Panc1 (cell line): ENCODE data around the gene ANO6. TPM values are rescaled to one million over a fixed set of nuclear protein-coding genes. Genes with fewer than 3 reads are reported as not detected.
A peak's percentile ranks its signal among the peaks of the same experiment; 100 is the strongest.

Experiments used
- ATAC-seq: fragments of 200-7000 bp; cut with Tn5 transposase; 2 replicates; pipeline ENCODE4 v1.9.1; 2020; ENCODE audit warnings: mild to moderate bottlenecking, moderate library complexity
- BruUV-seq: library from RNA; stranded (reverse); fragments of 400-500 nt; replicated peaks from 2 replicates; lab custom pipeline; 2021; lab: Mats Ljungman, UMichigan
- CTCF ChIA-PET: fragments of 300-600 bp; sonication (Branson Sonifier 250); formaldehyde crosslinking; loops from one replicate; lab custom pipeline; 2022; ENCODE audit warnings: antibody characterized with exemption; lab: Charles Lee
- POLR2A ChIA-PET: fragments of 300-600 bp; sonication (Branson Sonifier 250); formaldehyde crosslinking; loops from one replicate; lab custom pipeline; 2022; ENCODE audit warnings: antibody characterized with exemption; lab: Charles Lee
- DNase-seq: peaks from one replicate; pipeline ENCODE4 v3.0.0-alpha.2; 2010; ENCODE audit warnings: low read depth, low spot score
- H3K27ac ChIP-seq: 2 replicates; pipeline ENCODE4 v1.5.1; 2011; ENCODE audit warnings: mild to moderate bottlenecking, low read length, inconsistent platforms
- H3K27me3 ChIP-seq: fragments of 200-500 bp; sonication (Bioruptor generic); 2 replicates; pipeline ENCODE4 v1.6.0; 2014; ENCODE audit warnings: low read length, inconsistent platforms; ENCODE audit not compliant: control insufficient read depth, insufficient read depth
- H3K36me3 ChIP-seq: fragments of 200-500 bp; sonication (Bioruptor generic); 2 replicates; pipeline ENCODE4 v1.5.1; 2014; ENCODE audit warnings: inconsistent platforms, mild to moderate bottlenecking, low read length, moderate library complexity; ENCODE audit not compliant: control insufficient read depth, insufficient read depth
- H3K4me1 ChIP-seq: 2 replicates; pipeline ENCODE4 v1.5.1; 2011; ENCODE audit warnings: inconsistent platforms, mild to moderate bottlenecking, low read length, moderate library complexity; ENCODE audit not compliant: control insufficient read depth, insufficient read depth
- H3K4me3 ChIP-seq, 2 experiments: 2 replicates each; pipeline ENCODE4 v1.5.1; 2011 to 2012; ENCODE audit warnings: low read depth in 2 of 2, low read length in 2 of 2, mild to moderate bottlenecking in 2 of 2, inconsistent platforms in 1 of 2, moderate library complexity in 1 of 2
- H3K9me3 ChIP-seq: fragments of 200-500 bp; sonication (Bioruptor generic); 2 replicates; pipeline ENCODE4 v1.5.1; 2014; ENCODE audit warnings: low read depth, mild to moderate bottlenecking, inconsistent platforms, low read length, moderate library complexity; ENCODE audit not compliant: control insufficient read depth, insufficient read depth
- POLR2AphosphoS5 ChIP-seq: IDR thresholded peaks from 2 replicates; pipeline ENCODE4 v1.6.1; 2012; ENCODE audit warnings: mild to moderate bottlenecking, low read depth, low read length, moderate library complexity
- SIN3A ChIP-seq: IDR thresholded peaks from 2 replicates; pipeline ENCODE4 v1.6.1; 2012; ENCODE audit warnings: low read depth, mild to moderate bottlenecking, low read length, moderate library complexity, borderline replicate concordance; ENCODE audit not compliant: insufficient read depth
- TCF7L2 ChIP-seq: IDR thresholded peaks from 2 replicates; pipeline ENCODE4 v1.6.1; 2011; ENCODE audit warnings: mild to moderate bottlenecking, low read depth, low read length, inconsistent platforms
- in situ Hi-C: cut with HindIII; loops from 2 replicates; pipeline ENCODE4 v1.10.0; 2016; ENCODE audit warnings: low sequenced_read_pairs, low pct_unique_long_range_greater_than_20kb
- intact Hi-C: fragments of 100-400 bp; cut with micrococcal nuclease; formaldehyde crosslinking; loops from one replicate; pipeline ENCODE4 v1.10.0; 2022; ENCODE audit not compliant: unreplicated experiment
- total RNA-seq: library from RNA; stranded (reverse); gene quantifications from one replicate; pipeline ENCODE4 v1.2.1, GENCODE V29; 2021; ENCODE audit not compliant: unreplicated experiment
- TF ChIP-seq, protein P1 (sequence below), 2 experiments: IDR thresholded peaks; 2 replicates each; pipeline ENCODE4 v1.6.1; 2011 to 2012; ENCODE audit warnings: low read depth in 2 of 2, control low read depth in 1 of 2, low read length in 1 of 2, mild to moderate bottlenecking in 1 of 2, moderate library complexity in 1 of 2; ENCODE audit not compliant: insufficient read depth in 1 of 2
- TF ChIP-seq, protein P2 (sequence below): fragments of 450-650 bp; IDR thresholded peaks from 2 replicates; pipeline ENCODE4 v1.5.1; 2017; ENCODE audit warnings: mild to moderate bottlenecking

Gene ANO6
- total RNA-seq, 1 experiment from 2014 or later, result 120 TPM

DNA sequence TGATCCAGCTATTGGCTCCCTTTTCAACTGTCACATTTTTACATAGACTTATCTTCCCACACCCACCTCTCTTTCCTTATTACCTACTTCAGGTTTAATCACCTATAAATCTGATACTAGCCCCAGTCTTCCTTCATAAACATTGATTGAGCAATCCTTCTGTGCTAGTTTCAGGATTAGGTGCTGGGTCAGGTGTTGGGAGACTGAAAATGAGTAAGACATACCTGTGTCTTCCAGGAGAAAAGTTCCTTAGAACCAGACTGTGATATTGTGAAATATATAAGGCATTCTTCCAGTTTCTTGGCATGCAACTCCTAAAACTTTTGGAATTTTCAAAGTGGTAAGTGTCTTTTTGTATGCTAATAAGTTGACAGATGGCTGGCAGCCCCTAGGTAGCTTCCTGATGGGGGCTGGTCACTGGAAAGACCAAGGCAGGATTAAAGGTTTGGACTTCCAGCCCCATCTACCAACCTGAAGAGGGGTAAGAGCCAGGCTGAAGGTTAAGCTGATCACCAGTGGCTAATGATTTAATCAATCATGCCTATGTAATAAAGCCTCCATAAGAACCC is 4.6 kb downstream of the ANO6 start:
- ChIA-PET POLR2A (no interaction called here), CTCF (no interaction called here)
- Histone ChIP-seq H3K4me3 (no peak overlapping the region), H3K9me3 (no peaks in the 10 kb centered on the region), H3K27ac (peak overlapping the region; percentile 77), H3K4me1 (peaks cover 39% of the 10 kb centered on the region), H3K36me3 (peaks cover 2% of the 10 kb centered on the region; the same call in 1 of the 2 replicates), H3K27me3 (no peaks in the 10 kb centered on the region)
- intact Hi-C loops (no loop called here), in situ Hi-C loops (no loop called here)
- ATAC-seq, result no peak
- TF ChIP-seq POLR2AphosphoS5, result no peak
- TF ChIP-seq, protein P1, sequence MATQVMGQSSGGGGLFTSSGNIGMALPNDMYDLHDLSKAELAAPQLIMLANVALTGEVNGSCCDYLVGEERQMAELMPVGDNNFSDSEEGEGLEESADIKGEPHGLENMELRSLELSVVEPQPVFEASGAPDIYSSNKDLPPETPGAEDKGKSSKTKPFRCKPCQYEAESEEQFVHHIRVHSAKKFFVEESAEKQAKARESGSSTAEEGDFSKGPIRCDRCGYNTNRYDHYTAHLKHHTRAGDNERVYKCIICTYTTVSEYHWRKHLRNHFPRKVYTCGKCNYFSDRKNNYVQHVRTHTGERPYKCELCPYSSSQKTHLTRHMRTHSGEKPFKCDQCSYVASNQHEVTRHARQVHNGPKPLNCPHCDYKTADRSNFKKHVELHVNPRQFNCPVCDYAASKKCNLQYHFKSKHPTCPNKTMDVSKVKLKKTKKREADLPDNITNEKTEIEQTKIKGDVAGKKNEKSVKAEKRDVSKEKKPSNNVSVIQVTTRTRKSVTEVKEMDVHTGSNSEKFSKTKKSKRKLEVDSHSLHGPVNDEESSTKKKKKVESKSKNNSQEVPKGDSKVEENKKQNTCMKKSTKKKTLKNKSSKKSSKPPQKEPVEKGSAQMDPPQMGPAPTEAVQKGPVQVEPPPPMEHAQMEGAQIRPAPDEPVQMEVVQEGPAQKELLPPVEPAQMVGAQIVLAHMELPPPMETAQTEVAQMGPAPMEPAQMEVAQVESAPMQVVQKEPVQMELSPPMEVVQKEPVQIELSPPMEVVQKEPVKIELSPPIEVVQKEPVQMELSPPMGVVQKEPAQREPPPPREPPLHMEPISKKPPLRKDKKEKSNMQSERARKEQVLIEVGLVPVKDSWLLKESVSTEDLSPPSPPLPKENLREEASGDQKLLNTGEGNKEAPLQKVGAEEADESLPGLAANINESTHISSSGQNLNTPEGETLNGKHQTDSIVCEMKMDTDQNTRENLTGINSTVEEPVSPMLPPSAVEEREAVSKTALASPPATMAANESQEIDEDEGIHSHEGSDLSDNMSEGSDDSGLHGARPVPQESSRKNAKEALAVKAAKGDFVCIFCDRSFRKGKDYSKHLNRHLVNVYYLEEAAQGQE (IDR thresholded peaks at IDR 0.05; ENCODE audit: insufficient read depth in 1 of 2, low read depth in 2 of 2, low read length in 1 of 2), result no peak
- no peak for TF ChIP-seq TCF7L2
- TF ChIP-seq, protein P2, sequence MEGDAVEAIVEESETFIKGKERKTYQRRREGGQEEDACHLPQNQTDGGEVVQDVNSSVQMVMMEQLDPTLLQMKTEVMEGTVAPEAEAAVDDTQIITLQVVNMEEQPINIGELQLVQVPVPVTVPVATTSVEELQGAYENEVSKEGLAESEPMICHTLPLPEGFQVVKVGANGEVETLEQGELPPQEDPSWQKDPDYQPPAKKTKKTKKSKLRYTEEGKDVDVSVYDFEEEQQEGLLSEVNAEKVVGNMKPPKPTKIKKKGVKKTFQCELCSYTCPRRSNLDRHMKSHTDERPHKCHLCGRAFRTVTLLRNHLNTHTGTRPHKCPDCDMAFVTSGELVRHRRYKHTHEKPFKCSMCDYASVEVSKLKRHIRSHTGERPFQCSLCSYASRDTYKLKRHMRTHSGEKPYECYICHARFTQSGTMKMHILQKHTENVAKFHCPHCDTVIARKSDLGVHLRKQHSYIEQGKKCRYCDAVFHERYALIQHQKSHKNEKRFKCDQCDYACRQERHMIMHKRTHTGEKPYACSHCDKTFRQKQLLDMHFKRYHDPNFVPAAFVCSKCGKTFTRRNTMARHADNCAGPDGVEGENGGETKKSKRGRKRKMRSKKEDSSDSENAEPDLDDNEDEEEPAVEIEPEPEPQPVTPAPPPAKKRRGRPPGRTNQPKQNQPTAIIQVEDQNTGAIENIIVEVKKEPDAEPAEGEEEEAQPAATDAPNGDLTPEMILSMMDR, result no peak
- TF ChIP-seq SIN3A, result no peak
- no peak for DNase-seq
- BruUV-seq, result no TSS peak

DNA sequence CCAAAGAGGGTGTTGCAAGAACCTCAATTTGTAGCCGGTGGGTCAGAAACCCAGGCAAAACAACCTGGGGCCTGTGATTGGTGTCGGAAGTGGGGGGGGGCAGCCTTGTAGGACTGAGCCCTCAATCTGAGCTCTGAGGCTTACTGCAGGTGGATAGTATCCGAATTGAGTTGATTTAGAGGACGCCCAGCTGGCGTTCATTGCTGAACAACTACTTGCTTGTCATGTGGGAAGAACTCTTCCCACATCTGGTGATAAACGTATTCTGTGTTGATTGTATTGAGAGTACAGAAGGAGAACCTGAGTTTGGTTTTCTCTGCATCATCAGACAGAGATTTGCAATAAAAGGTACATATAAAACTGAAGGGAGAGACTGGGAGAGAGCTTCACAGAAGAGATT is 5.1 kb downstream of the ANO6 start:
- Histone ChIP-seq H3K4me3 (no peak overlapping the region), H3K9me3 (no peaks in the 10 kb centered on the region), H3K27me3 (no peaks in the 10 kb centered on the region), H3K4me1 (peaks cover 39% of the 10 kb centered on the region), H3K36me3 (peaks cover 2% of the 10 kb centered on the region; the same call in 1 of the 2 replicates), H3K27ac (peak overlapping the region; percentile 58)
- in situ Hi-C loops, result no loop called here
- ChIA-PET POLR2A (no interaction called here), CTCF (no interaction called here)
- no TSS peak for BruUV-seq
- intact Hi-C loops, result no loop called here
- no peak for ATAC-seq
- TF ChIP-seq TCF7L2 (no peak), POLR2AphosphoS5 (no peak), SIN3A (no peak)
- TF ChIP-seq, protein P2, result no peak
- TF ChIP-seq, protein P1 (IDR thresholded peaks at IDR 0.05; ENCODE audit: insufficient read depth in 1 of 2, low read depth in 2 of 2, low read length in 1 of 2), result no peak
- DNase-seq, result no peak
